ENCODE data around the gene ELF4.

- no peak for TF ChIP-seq SMC3 (conservative IDR thresholded peaks at IDR 0.05; ENCODE audit: poor library complexity)
- no peak for TF ChIP-seq CTCF (IDR thresholded peaks at IDR 0.05; ENCODE audit: poor library complexity, severe bottlenecking)
- no peak for TF ChIP-seq EP300 (conservative IDR thresholded peaks at IDR 0.05; ENCODE audit: poor library complexity, severe bottlenecking)
- TF ChIP-seq POLR2AphosphoS5 (IDR thresholded peaks at IDR 0.05) = no peak
- no peak for TF ChIP-seq TAF1 (IDR thresholded peaks at IDR 0.05; ENCODE audit: low read depth)
Observed at GRCh38 chrX:130109429-130110378, 593 bp downstream of the ELF4 start.

Measured in neural cell (in vitro differentiated cells).